SK-N-SH treated with all-trans-retinoic acid at 6 μM for 48 hours (cell line): ENCODE data around the gene CT45A9.

Experiments
- ARNTL ChIP-seq: fragments of 450-650 bp; formaldehyde crosslinking; IDR thresholded peaks from 2 replicates; pipeline ENCODE4 v1.5.0; 2020; ENCODE audit warnings: low read depth, mild to moderate bottlenecking, moderate library complexity, borderline replicate concordance
- BACH2 ChIP-seq: fragments of 250-450 bp; sonication (Bioruptor Pico); IDR thresholded peaks from 2 replicates; pipeline ENCODE4 v1.9.0; 2021; ENCODE audit warnings: mild to moderate bottlenecking, borderline replicate concordance
- CSDC2 ChIP-seq: fragments of 250-450 bp; sonication (Bioruptor Pico); IDR thresholded peaks from 2 replicates; pipeline ENCODE4 v1.5.0; 2020; ENCODE audit warnings: mild to moderate bottlenecking, moderate library complexity
- GLIS3 ChIP-seq: fragments of 250-450 bp; sonication (Bioruptor Pico); IDR thresholded peaks from 2 replicates; pipeline ENCODE4 v1.5.0; 2020; ENCODE audit warnings: mild to moderate bottlenecking, moderate library complexity
- ISL1 ChIP-seq: fragments of 250-450 bp; sonication (Bioruptor Pico); IDR thresholded peaks from 2 replicates; pipeline ENCODE4 v2.1.2; 2022; ENCODE audit warnings: mild to moderate bottlenecking, moderate library complexity
- OSR1 ChIP-seq: fragments of 250-450 bp; sonication (Bioruptor Pico); IDR thresholded peaks from 2 replicates; pipeline ENCODE4 v1.8.0; 2022; ENCODE audit warnings: moderate library complexity, mild to moderate bottlenecking, inconsistent platforms
- PATZ1 ChIP-seq: fragments of 250-450 bp; sonication (Bioruptor Pico); IDR thresholded peaks from 2 replicates; pipeline ENCODE4 v1.8.0; 2020; ENCODE audit warnings: mild to moderate bottlenecking, moderate library complexity, borderline replicate concordance
- PPARA ChIP-seq: fragments of 250-450 bp; sonication (Bioruptor Pico); IDR thresholded peaks from 2 replicates; pipeline ENCODE4 v1.5.0; 2020; ENCODE audit warnings: mild to moderate bottlenecking, borderline replicate concordance
- SNAI2 ChIP-seq: fragments of 250-450 bp; sonication (Bioruptor Pico); IDR thresholded peaks from 2 replicates; pipeline ENCODE4 v1.5.0; 2020; ENCODE audit warnings: mild to moderate bottlenecking, moderate library complexity
- ZNF565 ChIP-seq: fragments of 450-650 bp; formaldehyde crosslinking; conservative IDR thresholded peaks from 2 replicates; pipeline ENCODE4 v1.5.0; 2020; ENCODE audit warnings: low read depth, mild to moderate bottlenecking, moderate library complexity
- ZNF70 ChIP-seq: fragments of 450-650 bp; formaldehyde crosslinking; IDR thresholded peaks from 2 replicates; pipeline ENCODE4 v1.5.0; 2020; ENCODE audit warnings: mild to moderate bottlenecking, moderate library complexity
- TF ChIP-seq, protein P1 (sequence below): fragments of 250-450 bp; sonication (Bioruptor Pico); IDR thresholded peaks from 2 replicates; pipeline ENCODE4 v1.8.0; 2021; ENCODE audit warnings: low read depth, mild to moderate bottlenecking, moderate library complexity, borderline replicate concordance

- TF ChIP-seq ZNF70 (CRISPR knock-in tag) (no peak), ARNTL (no peak), PPARA (CRISPR knock-in tag) (no peak), GLIS3 (CRISPR knock-in tag) (no peak), PATZ1 (CRISPR knock-in tag) (no peak), CSDC2 (no peak), SNAI2 (CRISPR knock-in tag) (no peak), BACH2 (no peak), ISL1 (CRISPR knock-in tag) (no peak), ZNF565 (CRISPR knock-in tag) (no peak), OSR1 (CRISPR knock-in tag) (no peak)
- TF ChIP-seq, protein P1, sequence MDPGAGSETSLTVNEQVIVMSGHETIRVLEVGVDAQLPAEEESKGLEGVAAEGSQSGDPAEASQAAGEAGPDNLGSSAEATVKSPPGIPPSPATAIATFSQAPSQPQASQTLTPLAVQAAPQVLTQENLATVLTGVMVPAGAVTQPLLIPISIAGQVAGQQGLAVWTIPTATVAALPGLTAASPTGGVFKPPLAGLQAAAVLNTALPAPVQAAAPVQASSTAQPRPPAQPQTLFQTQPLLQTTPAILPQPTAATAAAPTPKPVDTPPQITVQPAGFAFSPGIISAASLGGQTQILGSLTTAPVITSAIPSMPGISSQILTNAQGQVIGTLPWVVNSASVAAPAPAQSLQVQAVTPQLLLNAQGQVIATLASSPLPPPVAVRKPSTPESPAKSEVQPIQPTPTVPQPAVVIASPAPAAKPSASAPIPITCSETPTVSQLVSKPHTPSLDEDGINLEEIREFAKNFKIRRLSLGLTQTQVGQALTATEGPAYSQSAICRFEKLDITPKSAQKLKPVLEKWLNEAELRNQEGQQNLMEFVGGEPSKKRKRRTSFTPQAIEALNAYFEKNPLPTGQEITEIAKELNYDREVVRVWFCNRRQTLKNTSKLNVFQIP (CRISPR knock-in tag), result no peak
These were observed 42.8 kb upstream of the CT45A9 start for GRCh38 chrX:135914404-135914803.
